MM.1S (cell line): ENCODE results near the gene TMEM163.

Experiments
- DNase-seq: peaks from one replicate; pipeline ENCODE4 v3.0.0-alpha.2; 2015
- H2AFZ ChIP-seq: fragments of 300-600 bp; sonication (generic); 2 replicates; pipeline ENCODE4 v1.6.0; 2016; ENCODE audit warnings: antibody characterized with exemption, low read length
- H3F3A ChIP-seq: fragments of 300-600 bp; sonication (generic); 2 replicates; pipeline ENCODE4 v1.6.1; 2016; ENCODE audit warnings: mild to moderate bottlenecking, antibody characterized with exemption, low read length, moderate library complexity, mixed read lengths; ENCODE audit not compliant: insufficient read depth
- H3K27ac ChIP-seq: fragments of 300-600 bp; sonication (generic); 2 replicates; pipeline ENCODE4 v1.5.1; 2016; ENCODE audit warnings: mild to moderate bottlenecking, low read length
- H3K27me3 ChIP-seq: fragments of 300-600 bp; sonication (generic); replicated peaks from 2 replicates; pipeline ENCODE4 v1.6.0; 2016; ENCODE audit warnings: low read length; ENCODE audit not compliant: insufficient read depth
- H3K36me3 ChIP-seq: fragments of 300-600 bp; sonication (generic); replicated peaks from 2 replicates; pipeline ENCODE4 v1.6.1; 2016; ENCODE audit warnings: mild to moderate bottlenecking, low read length, mixed read lengths; ENCODE audit not compliant: insufficient read depth
- H3K4me1 ChIP-seq: fragments of 300-600 bp; sonication (generic); 2 replicates; pipeline ENCODE4 v1.6.1; 2016; ENCODE audit warnings: low read length, mixed read lengths
- H3K4me2 ChIP-seq: fragments of 300-600 bp; sonication (generic); 2 replicates; pipeline ENCODE4 v1.6.0; 2016; ENCODE audit warnings: low read depth, low read length
- H3K4me3 ChIP-seq: fragments of 300-600 bp; sonication (generic); 2 replicates; pipeline ENCODE4 v1.5.1; 2016; ENCODE audit warnings: low read length, mixed read lengths
- H3K79me2 ChIP-seq: fragments of 300-600 bp; sonication (generic); 2 replicates; pipeline ENCODE4 v1.6.1; 2016; ENCODE audit warnings: mixed run types, low read length, mixed read lengths
- H3K9ac ChIP-seq: fragments of 300-600 bp; sonication (generic); 2 replicates; pipeline ENCODE4 v1.6.1; 2016; ENCODE audit warnings: low read length, mixed read lengths
- H3K9me2 ChIP-seq: fragments of 300-600 bp; sonication (generic); replicated peaks from 2 replicates; pipeline ENCODE4 v1.6.1; 2016; ENCODE audit warnings: mild to moderate bottlenecking, low read length, mixed read lengths; ENCODE audit not compliant: insufficient read depth
- H3K9me3 ChIP-seq: fragments of 300-600 bp; sonication (generic); replicated peaks from 2 replicates; pipeline ENCODE4 v1.6.1; 2016; ENCODE audit warnings: mild to moderate bottlenecking, low read length, mixed read lengths; ENCODE audit not compliant: insufficient read depth
- H4K20me1 ChIP-seq: fragments of 300-600 bp; sonication (generic); 2 replicates; pipeline ENCODE4 v1.6.1; 2016; ENCODE audit warnings: mild to moderate bottlenecking, low read length, moderate library complexity, mixed read lengths; ENCODE audit not compliant: insufficient read depth
- EZH2 ChIP-seq: fragments of 300-600 bp; sonication (generic); optimal IDR thresholded peaks from 2 replicates; pipeline ENCODE3; 2017; ENCODE audit warnings: low read depth, mild to moderate bottlenecking, antibody characterized with exemption, low read length, mixed read lengths
- EZH2phosphoT487 ChIP-seq: fragments of 300-600 bp; sonication (generic); IDR thresholded peaks from 2 replicates; pipeline ENCODE4 v1.6.1; 2018; ENCODE audit warnings: antibody characterized with exemption, low read length
- TF ChIP-seq, protein P1 (sequence below): fragments of 300-600 bp; sonication (generic); IDR thresholded peaks from 2 replicates; pipeline ENCODE4 v1.5.1; 2016; ENCODE audit warnings: antibody characterized with exemption, low read length, mixed read lengths

TMEM163 gene

GRCh38 chr2:134553657-134554056 lies 165.1 kb downstream of the TMEM163 start:
- no peak overlapping the region for H3K4me2 ChIP-seq
- no peak overlapping the region for H3K27ac ChIP-seq
- H3F3A ChIP-seq, result no peaks in the 10 kb centered on the region
- no peaks in the 10 kb centered on the region for H3K9me3 ChIP-seq
- H3K9me2 ChIP-seq, result no peaks in the 10 kb centered on the region
- no peak for DNase-seq
- no peaks in the 10 kb centered on the region for H3K27me3 ChIP-seq
- no peak overlapping the region for H2AFZ ChIP-seq
- H3K79me2 ChIP-seq, result no peaks in the 10 kb centered on the region
- H3K9ac ChIP-seq, result no peak overlapping the region
- H3K36me3 ChIP-seq, result no peaks in the 10 kb centered on the region
- no peak overlapping the region for H3K4me3 ChIP-seq
- no peaks in the 10 kb centered on the region for H3K4me1 ChIP-seq
- TF ChIP-seq EZH2phosphoT487, result no peak
- no peak for TF ChIP-seq EZH2
- TF ChIP-seq, protein P1, sequence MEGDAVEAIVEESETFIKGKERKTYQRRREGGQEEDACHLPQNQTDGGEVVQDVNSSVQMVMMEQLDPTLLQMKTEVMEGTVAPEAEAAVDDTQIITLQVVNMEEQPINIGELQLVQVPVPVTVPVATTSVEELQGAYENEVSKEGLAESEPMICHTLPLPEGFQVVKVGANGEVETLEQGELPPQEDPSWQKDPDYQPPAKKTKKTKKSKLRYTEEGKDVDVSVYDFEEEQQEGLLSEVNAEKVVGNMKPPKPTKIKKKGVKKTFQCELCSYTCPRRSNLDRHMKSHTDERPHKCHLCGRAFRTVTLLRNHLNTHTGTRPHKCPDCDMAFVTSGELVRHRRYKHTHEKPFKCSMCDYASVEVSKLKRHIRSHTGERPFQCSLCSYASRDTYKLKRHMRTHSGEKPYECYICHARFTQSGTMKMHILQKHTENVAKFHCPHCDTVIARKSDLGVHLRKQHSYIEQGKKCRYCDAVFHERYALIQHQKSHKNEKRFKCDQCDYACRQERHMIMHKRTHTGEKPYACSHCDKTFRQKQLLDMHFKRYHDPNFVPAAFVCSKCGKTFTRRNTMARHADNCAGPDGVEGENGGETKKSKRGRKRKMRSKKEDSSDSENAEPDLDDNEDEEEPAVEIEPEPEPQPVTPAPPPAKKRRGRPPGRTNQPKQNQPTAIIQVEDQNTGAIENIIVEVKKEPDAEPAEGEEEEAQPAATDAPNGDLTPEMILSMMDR, result no peak
- no peaks in the 10 kb centered on the region for H4K20me1 ChIP-seq

- Histone ChIP-seq H4K20me1 (no peaks in the 10 kb centered on the region), H3K4me2 (no peak overlapping the region), H3K9me3 (no peaks in the 10 kb centered on the region), H3K9me2 (no peaks in the 10 kb centered on the region), H3K4me3 (no peak overlapping the region), H3K4me1 (no peaks in the 10 kb centered on the region), H3F3A (no peaks in the 10 kb centered on the region), H2AFZ (no peak overlapping the region), H3K9ac (no peak overlapping the region), H3K27me3 (no peaks in the 10 kb centered on the region), H3K27ac (no peak overlapping the region), H3K36me3 (no peaks in the 10 kb centered on the region), H3K79me2 (no peaks in the 10 kb centered on the region)
- DNase-seq, result no peak
- TF ChIP-seq, protein P1, result no peak
- TF ChIP-seq EZH2phosphoT487, result no peak
- no peak for TF ChIP-seq EZH2
Measured at GRCh38 chr2:134550566-134551164, 168.1 kb downstream of the TMEM163 start.

DNA sequence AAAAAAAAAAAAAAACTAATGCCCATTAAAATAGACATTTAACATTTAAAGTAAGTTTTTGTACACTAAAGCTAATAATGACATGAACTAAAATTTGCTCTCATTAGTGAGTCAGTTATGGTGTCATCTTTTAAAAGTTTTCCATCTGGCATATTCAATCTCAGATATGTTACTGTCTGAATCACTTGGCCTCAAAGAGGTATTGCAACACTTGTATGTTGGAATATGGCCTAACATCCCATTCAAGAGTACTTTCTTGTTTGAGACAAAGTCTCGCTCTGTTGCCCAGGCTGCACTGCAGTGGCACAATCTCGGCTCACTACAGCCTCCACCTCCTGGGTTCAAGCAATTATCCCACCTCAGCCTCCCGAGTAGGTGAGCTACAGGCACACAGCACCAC lies 169.7 kb downstream of the TMEM163 start:
- H3K79me2 ChIP-seq, result no peaks in the 10 kb centered on the region
- DNase-seq, result no peak
- no peak for TF ChIP-seq EZH2phosphoT487
- TF ChIP-seq, protein P1, result no peak
- no peak for TF ChIP-seq EZH2
- no peaks in the 10 kb centered on the region for H3K4me1 ChIP-seq
- H3K4me2 ChIP-seq, result no peak overlapping the region
- H3F3A ChIP-seq, result no peaks in the 10 kb centered on the region
- H3K9ac ChIP-seq, result no peak overlapping the region
- no peaks in the 10 kb centered on the region for H3K9me2 ChIP-seq
- H3K9me3 ChIP-seq, result no peaks in the 10 kb centered on the region
- H2AFZ ChIP-seq, result no peak overlapping the region
- H3K27me3 ChIP-seq, result no peaks in the 10 kb centered on the region
- H3K36me3 ChIP-seq, result no peaks in the 10 kb centered on the region
- no peaks in the 10 kb centered on the region for H4K20me1 ChIP-seq
- no peak overlapping the region for H3K27ac ChIP-seq
- H3K4me3 ChIP-seq, result no peak overlapping the region
